HG03442 (cell line): ENCODE results near the gene COX4I1.
"Not testable (repeated sequence)": the region's sequence is repeated elsewhere in the genome, so short reads cannot be mapped to it uniquely, and the experiment has no call there.

Experiments
- ATAC-seq: cut with Tn5 transposase; IDR thresholded peaks from one replicate; pipeline ENCODE4 v1.9.1; 2021; ENCODE audit warnings: mild to moderate bottlenecking, moderate library complexity; ENCODE audit not compliant: unreplicated experiment

COX4I1 gene

DNA sequence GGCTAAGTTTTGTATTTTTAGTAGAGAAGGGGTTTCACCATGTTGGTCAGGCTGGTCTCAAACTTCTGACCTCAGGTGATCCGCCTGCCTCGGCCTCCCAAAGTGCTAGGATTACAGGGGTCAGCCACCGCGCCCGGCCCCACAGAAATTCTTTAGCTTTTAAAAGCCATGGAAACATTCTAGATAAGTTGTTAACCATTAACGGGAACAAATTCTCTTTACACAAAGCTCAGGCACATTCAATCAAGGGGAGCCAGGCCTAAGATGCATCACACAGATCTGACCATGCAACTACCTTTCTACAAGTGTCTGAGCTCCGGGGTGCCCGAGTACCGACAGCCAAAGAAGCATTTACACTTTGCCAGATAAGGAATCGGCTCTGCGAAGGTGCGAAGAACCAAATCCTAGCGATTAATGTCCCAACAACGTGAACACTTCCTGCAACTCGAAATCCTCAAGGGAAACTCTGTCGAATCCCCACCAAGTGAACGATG, 1.2 kb upstream of the COX4I1 start:
- no peak for ATAC-seq

DNA sequence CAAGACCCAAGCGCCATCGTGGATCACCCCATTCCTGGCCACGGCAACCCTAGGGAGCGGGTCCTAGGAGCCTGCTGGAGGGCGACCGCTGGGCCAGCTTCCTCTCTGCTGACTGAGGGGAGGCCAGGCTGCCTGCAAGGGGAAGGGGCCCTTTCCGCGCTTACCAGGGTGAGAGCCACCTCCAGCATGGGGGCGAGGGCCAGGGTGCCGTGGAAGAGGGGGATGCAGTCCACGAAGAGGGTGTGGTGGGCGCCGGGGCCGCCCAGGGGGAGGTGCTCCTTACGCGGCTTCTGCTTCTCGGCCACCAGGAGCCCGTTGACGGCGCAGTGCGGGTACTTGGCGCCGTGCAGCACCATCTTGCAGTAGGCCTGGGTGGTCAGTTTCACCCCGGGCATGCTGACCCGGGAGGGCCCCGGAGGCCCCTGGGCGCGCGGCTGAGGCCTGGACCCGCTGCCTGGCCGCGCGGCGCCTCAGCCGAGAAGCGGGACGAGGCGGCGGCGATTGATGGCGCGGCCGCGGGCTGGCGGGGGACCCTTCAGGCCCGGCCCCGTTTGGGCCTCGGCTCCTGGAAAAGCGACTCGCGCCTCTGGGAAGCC, 496 bp upstream of the COX4I1 start:
- ATAC-seq: peak; percentile 20

DNA sequence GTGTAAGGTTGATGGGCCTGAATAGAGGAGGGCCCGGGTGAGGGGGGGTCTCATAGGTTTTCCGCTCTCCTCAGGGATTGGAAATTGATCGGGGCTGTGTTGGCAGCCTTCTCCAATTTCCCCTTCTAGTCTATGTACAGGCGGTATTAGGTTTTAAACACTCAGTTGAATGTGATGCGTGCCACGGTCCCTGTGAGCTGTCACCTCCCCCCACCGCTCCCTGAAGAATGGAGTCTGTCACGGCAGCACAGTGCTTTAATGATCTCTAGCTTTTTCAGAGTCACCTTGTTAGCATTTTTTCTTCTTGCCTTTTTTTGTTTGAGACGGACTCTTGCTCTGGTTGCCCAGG, 800 bp downstream of the COX4I1 start:
- peak; percentile 3 for ATAC-seq

DNA sequence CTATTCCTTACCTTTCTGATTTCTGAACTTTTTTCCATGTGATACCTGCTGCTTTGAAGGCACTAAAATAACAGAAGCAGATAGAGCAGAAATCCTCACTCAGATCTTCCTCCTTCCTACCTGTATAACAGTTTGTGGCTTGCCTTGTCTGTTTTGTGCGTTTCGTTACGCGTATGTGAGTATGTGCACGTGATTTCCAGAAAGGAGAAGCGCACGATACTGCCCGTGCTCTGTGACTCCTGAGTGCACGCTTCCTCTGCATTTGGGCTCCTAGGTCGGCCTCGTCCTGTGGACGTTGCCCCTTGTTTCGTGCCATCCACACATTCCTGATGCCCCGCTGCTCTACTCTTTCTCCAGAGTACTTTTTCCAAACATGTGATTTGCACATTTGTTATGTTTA, 4.1 kb downstream of the COX4I1 start:
- no peak for ATAC-seq

DNA sequence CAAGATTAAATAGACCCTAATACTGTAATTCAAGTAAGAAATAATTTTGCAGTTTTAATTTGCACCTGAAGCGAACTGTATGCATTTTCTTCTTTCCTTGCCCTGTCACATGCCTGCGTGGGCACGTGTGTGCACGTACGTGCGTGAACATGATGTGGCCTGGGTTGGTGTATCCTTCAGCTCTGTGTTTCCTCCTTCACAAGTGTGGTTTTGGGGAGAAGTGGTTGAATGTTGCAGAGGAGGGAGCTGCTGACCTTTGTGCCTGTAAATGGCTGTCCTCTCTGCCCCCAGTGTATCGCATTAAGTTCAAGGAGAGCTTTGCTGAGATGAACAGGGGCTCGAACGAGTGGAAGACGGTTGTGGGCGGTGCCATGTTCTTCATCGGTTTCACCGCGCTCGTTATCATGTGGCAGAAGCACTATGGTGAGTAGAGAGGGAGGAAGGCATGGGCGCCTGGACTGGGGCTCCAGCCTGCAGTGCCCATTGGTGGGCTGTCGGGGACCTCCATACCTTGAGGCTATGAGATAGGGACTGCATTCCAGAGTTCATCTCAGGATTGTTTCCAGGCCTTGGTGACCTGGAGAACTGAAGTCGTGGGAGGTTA, 6.0 kb downstream of the COX4I1 start:
- no peak for ATAC-seq

DNA sequence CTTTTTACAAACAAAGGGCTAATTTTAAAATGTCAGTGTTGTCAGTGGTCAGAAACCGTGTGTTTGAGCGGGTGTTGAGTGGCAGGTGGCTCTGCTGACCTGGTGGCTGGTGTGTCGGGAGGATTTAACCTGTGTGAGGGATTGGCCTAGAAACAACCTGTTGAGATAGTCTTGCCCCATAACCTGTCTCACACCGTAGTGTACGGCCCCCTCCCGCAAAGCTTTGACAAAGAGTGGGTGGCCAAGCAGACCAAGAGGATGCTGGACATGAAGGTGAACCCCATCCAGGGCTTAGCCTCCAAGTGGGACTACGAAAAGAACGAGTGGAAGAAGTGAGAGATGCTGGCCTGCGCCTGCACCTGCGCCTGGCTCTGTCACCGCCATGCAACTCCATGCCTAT, 7.0 kb downstream of the COX4I1 start:
- ATAC-seq: no peak

DNA sequence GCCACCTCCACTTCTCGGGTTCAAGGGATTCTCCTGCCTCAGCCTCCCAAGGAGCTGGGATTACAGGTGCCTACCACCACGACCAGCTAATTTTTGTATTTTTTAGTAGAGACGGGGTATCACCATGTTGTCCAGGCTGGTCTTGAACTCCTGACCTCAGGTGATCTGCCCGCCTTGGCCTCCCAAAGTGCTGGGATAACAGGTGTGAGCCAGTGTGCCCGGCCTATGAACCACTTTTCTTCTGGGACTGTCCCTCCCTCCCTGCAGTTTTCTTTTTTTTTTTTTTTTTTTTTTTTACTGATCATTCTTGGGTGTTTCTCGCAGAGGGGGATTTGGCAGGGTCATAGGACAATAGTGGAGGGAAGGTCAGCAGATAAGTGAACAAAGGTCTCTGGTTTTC, 7.8 kb downstream of the COX4I1 start:
- ATAC-seq: not testable (repeated sequence)

DNA sequence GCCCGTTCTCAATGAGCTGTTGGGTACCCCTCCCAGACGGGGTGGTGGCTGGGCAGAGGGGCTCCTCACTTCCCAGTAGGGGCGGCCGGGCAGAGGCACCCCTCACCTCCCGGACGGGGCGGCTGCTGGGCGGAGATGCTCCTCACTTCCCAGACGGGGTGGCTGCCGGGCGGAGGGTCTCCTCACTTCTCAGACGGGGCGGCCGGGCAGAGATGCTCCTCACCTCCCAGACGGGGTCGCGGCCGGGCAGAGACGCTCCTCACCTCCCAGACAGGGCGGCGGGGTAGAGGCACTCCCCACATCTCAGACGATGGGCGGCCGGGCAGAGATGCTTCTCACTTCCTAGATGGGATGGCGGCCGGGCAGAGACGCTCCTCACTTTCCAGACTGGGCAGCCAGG, 8.6 kb downstream of the COX4I1 start:
- not testable (repeated sequence) for ATAC-seq

DNA sequence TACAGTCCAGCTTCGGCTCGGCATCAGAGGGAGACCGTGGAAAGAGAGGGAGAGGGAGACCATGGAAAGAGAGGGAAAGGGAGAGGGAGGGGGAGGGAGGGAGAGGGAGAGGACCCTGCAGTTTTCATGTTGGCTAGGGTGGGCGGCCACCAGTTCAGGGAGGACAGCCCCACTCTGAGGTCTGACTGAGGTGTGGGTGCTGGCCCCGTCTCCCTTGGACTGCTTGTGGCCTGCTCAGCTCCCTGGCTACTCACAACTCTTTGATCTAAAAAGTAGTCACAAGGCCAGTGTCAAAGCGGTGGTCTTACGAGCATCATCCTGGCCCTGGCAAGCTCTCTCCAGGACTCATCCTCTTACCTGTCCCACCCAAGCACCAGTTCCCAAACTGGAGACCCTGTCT, 9.4 kb downstream of the COX4I1 start:
- no peak for ATAC-seq

DNA sequence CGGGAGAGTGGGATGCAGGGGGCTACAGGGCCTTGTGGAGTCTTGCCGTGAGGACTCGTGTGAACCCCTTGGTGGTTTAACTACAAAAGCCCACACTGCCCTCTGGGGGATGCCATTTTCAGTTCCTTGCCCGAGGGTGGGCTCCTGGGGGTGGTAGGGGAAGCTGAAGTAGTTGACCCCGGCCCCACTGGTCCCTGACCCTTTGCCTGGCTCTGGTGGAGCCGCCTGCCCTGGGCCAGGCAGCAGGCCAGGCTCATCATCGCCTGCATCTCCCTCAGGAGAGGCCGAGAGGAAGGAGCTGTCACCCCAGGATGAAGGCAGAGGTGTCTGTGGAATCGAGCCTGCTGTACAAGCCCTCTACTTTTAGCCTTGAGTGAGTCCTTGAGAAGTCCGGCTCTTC, 10.2 kb downstream of the COX4I1 start:
- ATAC-seq: no peak

DNA sequence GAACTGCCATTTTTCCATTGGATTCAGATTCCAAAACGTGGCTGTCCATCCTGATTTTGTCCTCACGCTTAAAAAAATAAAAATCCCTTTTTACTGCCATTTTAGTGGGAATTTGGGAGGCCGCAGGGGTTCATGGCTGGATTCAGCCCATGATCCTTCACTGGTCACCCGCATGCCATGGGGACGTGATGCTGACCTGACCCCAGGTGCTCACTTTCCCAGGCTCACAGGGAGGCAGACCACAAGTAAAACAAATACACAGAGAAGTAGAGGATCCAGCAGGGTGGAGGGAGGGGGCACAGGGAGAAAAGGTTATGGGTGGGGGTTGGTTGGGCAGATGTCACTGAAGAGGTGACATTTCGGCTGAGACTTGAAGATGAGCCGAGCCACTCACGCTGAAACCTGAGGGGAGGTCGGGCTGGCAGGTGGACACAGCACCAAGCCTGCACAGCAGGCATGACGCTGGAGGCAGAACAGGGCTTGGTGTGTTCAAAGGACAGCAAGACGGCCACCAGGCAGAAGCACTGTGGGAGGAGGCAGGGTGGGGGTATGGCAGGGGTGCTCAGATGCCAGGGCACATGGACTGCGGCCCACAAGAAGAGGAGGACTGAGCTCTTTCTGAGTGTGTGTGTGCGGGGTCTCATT, 10.7 kb downstream of the COX4I1 start:
- ATAC-seq: no peak

DNA sequence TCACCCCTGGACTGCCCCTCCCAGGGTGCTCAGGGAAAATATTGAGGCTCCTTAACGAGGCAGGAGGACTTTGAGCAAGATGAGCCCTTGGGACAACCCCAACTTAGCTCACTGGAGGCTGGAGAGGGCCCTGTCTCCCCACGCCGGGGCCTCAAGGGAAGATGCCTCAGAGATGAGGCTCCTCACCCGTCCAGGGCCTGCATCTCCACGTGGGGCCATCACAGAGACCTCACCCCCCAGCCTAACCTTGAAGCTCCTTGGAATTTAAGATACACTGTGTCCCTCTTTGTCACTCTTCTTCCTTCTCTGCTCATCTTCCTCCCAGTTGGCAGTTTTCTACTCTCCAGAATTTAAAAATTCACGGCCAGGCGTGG, 11.2 kb downstream of the COX4I1 start:
- ATAC-seq: no peak

DNA sequence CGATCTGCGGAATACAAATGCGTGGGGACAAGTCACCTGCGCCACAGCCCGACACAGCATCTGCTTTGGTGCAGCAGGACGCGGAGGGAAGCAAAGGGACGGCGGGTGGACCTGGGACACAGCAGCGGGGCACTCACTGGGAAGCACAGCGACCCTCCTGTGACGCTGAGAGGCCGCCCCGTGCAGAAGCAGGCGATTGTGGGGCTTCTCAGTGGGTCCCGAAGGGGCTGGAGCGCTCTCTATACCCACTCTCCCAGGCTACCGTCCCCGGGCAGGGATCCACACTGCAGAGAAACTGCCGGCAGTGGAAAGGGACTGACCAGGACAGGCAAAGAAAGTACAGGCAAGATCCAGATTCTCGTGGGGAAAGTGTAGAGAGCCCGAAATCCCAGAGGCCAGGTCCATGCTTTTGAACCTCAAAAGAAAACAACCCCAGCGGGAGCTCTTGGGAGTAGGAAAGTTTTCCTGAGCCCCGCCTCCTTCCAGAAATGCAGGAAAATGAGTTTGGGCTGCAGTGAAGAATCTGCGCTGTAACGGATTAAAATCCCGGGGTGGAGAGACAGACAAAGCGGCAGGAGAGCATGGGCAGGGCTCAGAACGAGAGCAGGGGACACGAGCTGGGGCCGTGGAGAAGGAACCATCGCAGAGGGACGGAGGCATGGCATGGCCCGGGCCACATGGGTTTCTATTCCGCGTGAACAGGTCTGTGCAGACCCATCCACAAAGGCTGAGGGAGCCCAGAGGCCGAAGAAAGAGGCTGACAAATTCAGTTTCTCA, 12.7 kb downstream of the COX4I1 start:
- ATAC-seq: no peak

DNA sequence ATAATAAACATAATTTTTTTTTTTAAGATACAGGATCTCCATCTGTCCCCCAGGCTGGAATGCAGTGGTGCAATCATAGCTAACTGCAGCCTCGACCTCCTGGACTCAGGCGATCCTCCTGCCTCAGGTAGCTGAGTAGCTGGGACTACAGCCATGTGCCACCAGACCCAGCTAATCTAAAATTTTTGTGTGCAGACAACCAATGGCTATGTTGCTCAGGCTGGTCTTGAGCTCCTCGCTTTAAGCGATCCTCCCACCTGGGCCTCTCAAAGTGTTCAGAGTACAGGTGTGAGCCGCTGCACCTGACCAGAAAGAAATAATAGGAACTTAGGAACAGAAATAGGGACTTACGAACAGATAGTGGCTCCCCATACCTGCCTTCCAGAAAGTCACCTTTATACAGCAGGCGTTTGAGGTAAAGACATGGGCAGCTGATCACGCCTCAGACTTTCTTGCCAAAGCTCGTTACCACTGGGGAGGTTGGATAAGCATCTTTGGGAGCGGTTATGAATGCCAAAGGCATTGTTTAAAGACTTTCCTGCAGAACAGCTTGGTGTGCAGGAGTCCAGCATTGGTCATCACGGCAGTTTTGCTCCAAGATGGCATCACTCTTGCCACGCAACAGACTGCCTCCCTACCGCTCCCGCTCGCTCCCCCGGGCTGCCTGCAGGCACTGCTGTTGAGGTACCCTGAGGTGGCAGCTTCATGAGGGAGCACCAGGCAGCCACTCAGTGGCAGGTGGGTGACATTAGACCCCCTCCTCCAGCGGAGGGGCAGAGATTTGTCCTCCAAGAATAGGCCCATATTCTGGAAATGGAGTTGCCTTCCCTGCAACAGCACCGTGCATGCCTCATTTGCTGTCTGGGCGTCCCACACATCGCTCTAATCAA, 13.6 kb downstream of the COX4I1 start:
- ATAC-seq: no peak

DNA sequence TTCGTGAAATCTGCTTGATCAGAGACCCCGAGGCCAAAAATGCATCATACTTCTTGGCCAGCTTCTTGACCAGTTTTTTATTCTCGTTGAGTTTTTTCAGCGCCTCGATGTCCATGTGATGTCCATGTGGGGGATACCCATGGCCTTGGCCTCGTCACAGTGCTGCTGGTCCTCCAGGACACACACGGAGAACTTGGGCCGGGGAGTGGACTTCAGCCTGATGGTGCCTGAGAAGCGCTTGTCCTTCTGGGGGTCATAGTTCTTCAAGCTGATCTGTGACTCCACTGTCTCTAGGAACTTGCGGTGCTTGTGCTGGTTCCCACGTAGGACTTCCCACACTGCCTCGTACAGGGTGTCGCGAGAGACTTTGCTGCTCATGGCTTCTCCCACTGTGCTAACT, 16.7 kb downstream of the COX4I1 start:
- no peak for ATAC-seq

DNA sequence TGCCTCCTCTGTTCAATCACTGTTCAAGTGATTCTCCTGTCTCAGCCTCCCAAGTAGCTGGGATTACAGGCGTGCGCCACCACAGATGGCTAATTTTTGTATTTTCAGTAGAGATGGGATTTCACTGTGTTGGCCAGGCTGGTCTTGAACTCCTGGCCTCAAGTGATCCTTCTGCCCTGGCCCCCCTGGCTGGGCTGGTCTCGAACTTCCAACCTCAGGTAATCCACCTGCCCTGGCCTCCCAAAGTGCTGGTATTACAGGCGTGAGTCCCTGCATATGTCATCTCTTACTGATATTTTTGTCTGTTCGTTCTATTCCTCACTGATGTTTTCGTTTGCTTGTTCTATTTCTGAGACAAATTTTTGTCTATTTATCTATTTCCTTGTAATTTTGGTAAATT, 17.7 kb downstream of the COX4I1 start:
- not testable (repeated sequence) for ATAC-seq

DNA sequence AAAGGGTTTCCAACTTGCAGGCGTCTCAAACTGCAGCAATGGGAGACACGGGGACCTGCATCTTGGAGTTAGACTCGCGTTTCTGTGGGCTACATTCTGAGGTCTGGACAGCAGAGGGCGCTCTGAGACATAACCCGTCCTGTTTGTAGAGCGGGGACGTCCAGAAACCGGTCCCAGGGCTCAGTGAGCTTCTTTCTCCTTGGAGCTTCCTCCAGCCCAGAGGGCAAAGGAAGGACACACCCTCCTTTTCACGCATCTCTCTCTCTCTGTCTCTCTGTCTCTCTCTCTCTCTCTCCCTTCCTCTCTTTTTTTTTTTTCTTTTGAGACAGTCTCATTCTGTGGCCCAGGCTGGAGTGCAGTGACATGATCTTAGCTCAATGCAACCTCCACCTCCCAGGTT, 19.8 kb downstream of the COX4I1 start:
- ATAC-seq: no peak

DNA sequence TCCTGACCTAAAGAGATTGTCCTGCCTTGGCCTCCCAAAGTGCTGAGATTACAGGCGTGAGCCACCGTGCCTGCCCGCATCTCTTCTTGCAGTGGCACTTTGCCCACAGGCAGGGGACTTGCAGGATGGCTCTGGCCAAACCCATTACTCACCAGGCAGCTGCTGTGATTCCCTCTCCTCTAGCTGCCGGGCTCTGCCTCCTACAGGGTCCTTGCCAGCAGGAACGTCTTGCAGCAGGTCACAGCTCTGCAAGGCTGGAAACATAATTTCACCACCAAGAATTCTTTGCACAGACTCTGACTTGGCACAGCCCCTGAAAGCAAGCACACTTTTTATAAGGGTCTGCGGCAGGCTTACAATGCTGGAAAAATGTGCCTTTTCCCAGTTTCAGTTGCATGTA, 20.3 kb downstream of the COX4I1 start:
- no peak for ATAC-seq

DNA sequence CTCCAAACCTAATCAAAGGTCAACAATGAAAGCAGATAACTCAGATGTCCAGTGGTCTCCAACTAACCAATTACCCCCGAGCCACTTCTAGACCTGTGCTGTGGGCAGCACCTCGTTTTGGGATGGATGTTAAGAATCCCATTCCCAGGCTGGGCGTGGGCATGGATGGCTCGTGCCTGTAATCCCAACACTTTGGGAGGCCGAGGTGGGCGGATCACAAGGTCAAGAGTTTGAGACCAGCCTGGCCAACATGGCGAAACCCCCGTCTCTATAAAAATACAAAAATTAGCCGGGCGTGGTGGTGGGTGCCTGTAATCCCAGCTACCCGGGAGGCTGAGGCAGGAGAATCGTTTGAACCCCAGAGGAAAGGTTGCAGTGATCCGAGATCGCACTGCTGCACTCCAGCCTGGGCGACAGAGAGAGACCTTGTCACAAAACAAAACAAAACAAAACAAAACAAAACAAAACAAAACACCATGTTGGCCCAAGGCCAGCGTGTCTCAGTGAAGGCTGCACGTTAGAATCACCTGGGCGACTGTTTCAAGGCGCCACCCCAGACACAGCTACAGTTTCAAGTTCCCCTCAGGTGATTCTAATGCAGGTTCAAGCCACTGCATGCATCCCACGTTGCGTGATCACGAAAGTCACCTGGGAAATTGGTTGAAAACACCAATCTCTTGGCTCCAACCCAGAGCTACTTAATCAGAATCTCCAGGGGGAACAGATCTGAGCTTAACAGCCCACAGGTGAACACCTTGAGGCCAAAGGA, 21.3 kb downstream of the COX4I1 start:
- no peak for ATAC-seq
